Fibroblast of villous mesenchyme (primary cell): ENCODE data around the gene MARCHF11. TPM values are rescaled to one million over a fixed set of nuclear protein-coding genes. Genes with fewer than 3 reads are reported as not detected.

Experiments used
- DNase-seq: peaks from one replicate; pipeline ENCODE4 v3.0.0-alpha.2; 2010; ENCODE audit warnings: low read depth
- H3K4me3 ChIP-seq: 2 replicates; pipeline ENCODE4 v1.5.1; 2011; ENCODE audit warnings: low read depth, mild to moderate bottlenecking, low read length
- CTCF ChIP-seq: IDR thresholded peaks from 2 replicates; pipeline ENCODE4 v1.5.1; 2012; ENCODE audit warnings: low read depth, mild to moderate bottlenecking, low read length; ENCODE audit not compliant: insufficient read depth
- total RNA-seq: library from RNA; depleted of rRNA; stranded (reverse); fragments of >200 nt; gene quantifications from 2 replicates; pipeline ENCODE4 v1.2.3, GENCODE V29; 2012

MARCHF11 gene
- total RNA-seq, 1 donor = not detected

- H3K4me3 ChIP-seq = no peak overlapping the region
- DNase-seq = no peak
- TF ChIP-seq CTCF = no peak
Observed at GRCh38 chr5:16147179-16147900, 32.3 kb downstream of the MARCHF11 start.

GRCh38 chr5:16144416-16144815, 35.2 kb downstream of the MARCHF11 start:
- no peak for TF ChIP-seq CTCF
- DNase-seq = no peak
- no peak overlapping the region for H3K4me3 ChIP-seq

GRCh38 chr5:16143361-16144049, 36.1 kb downstream of the MARCHF11 start:
- TF ChIP-seq CTCF = no peak
- H3K4me3 ChIP-seq = no peak overlapping the region
- DNase-seq = no peak

GRCh38 chr5:16140944-16141343, 38.6 kb downstream of the MARCHF11 start:
- no peak for TF ChIP-seq CTCF
- no peak for DNase-seq
- H3K4me3 ChIP-seq = no peak overlapping the region

- no peak overlapping the region for H3K4me3 ChIP-seq
- TF ChIP-seq CTCF = no peak
- no peak for DNase-seq
Observed at GRCh38 chr5:16140417-16140816, 39.2 kb downstream of the MARCHF11 start.

- no peak for DNase-seq
- TF ChIP-seq CTCF = no peak
- H3K4me3 ChIP-seq = no peak overlapping the region
Observed at GRCh38 chr5:16137177-16137576, 42.4 kb downstream of the MARCHF11 start.
